ENCODE results near the gene NOVA2. TPM values are rescaled to one million over a fixed set of nuclear protein-coding genes. Genes with fewer than 3 reads are reported as not detected.
A peak's percentile ranks its signal among the peaks of the same experiment; 100 is the strongest.

The NOVA2 gene
- polyA plus RNA-seq, 3 donors: 4.1 to 5.4 (median 4.2) TPM

DNA sequence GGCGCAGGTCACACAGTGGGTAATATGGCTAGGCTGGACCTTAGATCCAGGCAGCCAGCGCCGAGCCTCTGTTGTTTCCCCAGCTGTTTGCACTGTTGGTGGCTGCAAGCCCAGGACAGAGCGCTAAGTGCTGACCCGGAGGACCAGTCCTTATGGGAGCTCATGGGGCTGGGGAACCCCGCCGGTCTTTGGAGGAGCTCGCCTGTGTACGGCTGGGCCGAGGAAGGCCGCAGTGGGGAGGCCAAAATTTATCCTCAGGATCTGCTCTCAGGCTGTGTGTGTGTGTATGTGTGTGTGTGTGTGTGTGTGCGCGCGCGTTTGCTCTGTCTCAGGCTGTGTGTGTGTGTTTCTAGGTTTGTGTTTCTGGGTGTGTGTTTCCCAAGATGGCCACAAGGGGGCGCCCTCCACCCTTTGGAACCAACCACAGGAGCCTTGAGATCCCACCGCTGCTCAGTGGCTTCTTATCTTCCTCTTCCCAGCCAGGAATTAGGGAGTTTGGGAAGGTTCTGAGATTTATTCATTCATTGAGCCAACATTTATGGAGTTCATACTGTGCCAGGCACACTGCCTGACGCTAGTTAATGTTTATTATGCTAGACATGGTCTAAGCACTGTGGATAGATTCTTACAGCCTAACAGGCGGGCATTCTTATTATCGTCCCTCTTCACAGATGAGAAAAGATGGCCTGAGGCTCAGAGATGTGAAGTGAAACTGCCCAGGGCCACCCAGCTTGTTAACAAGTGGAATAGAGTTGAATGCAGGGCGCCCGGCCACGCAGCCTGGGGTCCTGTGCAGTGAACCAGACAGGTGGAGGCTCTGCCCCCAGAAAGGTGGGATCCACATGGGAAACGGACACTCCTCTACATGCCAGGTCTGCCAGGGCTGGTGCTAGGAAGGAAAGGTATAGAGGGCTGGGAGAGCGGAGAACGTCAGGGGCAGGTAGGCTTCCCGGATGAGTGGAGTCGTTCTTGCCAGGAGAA, 36.2 kb upstream of the NOVA2 start:
- peak in 1 of 11 donors; percentile 50 for DNase-seq (ENCODE audit: extremely low read depth in 1 of 11, low read depth in 9 of 11, low spot score in 4 of 11)

- DNase-seq (ENCODE audit: extremely low read depth in 1 of 11, low read depth in 9 of 11, low spot score in 4 of 11): no peak
These were observed 32.7 kb upstream of the NOVA2 start for GRCh38 chr19:46006411-46006810.

DNA sequence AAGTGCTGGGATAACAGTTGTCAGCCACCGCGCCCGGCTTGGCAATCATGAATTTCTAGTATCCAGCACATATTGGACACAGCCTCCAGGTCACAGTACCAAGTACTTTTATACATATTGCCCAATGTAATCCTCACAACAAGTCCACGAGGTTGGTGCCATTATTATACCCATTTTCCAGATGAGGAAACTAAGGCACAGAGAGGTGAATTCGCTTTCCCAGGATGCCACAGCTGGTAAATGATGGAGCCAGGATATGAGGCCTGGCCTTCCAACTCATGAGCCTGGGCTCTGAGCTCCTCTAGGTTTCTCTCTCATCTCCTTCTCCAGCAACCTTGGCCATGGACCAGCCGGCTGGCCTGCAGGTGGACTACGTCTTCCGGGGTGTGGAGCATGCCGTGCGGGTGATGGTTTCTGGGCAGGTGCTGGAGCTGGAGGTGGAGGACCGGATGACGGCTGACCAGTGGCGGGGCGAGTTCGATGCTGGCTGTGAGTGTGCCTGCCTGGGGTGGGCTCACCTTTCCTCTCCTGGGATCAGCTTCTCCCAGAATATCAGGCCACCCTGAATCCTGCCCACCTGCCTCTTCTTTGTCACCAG, 29.1 kb upstream of the NOVA2 start:
- DNase-seq (ENCODE audit: extremely low read depth in 1 of 11, low read depth in 9 of 11, low spot score in 4 of 11): no peak

- DNase-seq (ENCODE audit: extremely low read depth in 1 of 11, low read depth in 9 of 11, low spot score in 4 of 11): no peak
These were observed 27.0 kb upstream of the NOVA2 start for GRCh38 chr19:46000491-46001246.

DNA sequence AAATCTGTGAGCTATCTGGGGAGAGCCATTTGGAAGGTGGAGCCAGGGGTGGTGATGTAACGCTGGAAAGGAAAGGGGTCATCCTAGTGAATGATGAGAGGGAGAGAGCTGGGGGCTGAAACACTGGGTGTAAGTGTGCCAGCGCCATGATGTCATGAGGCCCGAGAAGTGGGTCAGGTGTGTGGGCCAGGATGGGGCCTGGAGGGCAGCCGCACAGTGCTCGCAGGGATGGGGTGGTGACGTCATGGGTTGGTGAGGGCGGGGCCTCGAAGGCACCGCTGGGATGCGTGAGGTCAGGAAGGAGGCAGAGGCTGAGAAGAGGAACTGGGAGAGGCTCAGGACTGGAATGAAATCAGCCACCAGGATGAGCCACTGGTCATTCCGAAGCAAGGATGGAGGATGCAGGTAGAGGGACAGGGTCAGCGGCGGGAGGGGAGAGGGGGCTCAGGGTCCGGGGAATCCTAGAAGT, 26.0 kb upstream of the NOVA2 start:
- DNase-seq (ENCODE audit: extremely low read depth in 1 of 11, low read depth in 9 of 11, low spot score in 4 of 11): no peak

- DNase-seq (ENCODE audit: extremely low read depth in 1 of 11, low read depth in 9 of 11, low spot score in 4 of 11): no peak
These were observed 25.2 kb upstream of the NOVA2 start for GRCh38 chr19:45998834-45999233.

DNA sequence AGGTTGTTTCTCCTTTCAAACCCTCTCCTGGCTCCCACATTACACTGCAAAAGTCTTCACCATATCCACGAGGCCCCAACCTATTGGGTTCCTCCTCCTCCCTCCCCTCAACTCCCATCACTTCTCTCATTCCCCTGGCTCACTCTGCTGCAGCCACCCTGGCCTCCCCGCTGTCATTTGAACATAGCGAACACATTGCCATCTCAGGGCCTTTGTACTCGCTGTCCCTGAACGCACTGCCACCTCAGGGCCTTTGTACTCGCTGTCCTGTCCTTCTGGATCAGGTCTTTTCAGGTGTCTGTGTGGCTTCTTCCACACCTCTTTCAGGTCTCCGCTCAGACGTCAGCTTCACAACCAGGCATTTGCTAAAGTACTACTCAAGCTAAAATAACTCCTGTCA, 23.3 kb upstream of the NOVA2 start:
- DNase-seq (ENCODE audit: extremely low read depth in 1 of 11, low read depth in 9 of 11, low spot score in 4 of 11): no peak

DNA sequence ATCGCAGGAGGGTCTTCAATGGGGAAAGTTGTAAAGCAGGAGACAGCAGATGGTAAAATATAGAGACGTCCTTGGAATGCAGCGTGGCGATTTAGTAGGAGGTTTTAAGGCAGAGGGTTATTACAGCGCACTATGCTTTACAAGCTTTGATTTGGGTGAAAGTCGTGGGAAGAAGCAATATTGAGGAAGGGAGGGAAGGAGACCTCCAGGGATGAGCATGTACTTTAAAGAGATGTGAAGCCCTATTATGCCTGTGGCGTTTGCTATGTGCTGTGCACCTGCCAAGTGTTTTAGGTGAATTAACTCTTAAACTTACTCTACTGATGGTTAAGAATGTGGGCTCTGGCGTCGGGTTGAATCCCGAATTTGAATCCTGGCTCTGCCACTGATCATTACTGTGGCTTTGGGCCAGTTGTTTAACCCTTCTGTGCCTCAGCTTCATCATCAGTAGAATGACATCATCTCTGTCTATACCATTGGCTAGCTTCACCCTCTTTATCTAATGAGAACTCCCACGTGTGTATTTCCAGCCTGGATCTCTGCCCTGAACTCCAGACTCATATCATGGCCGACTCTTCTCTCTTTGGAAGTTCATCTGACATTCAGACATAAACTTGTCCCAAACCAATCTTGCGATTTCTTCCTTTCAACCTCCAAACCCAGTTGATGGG, 22.2 kb upstream of the NOVA2 start:
- no peak for DNase-seq (ENCODE audit: extremely low read depth in 1 of 11, low read depth in 9 of 11, low spot score in 4 of 11)

GRCh38 chr19:45994998-45995714, 21.5 kb upstream of the NOVA2 start, which contains the start of gene CCDC61:
CCDC61 (plus strand) TSS chr19:45995467; CDS start chr19:46003019, 7,552 bp downstream.
- peak; percentile 98 to 100 (median 99) for DNase-seq (ENCODE audit: extremely low read depth in 1 of 11, low read depth in 9 of 11, low spot score in 4 of 11)

- no peak for DNase-seq (ENCODE audit: extremely low read depth in 1 of 11, low read depth in 9 of 11, low spot score in 4 of 11)
These were observed 20.9 kb upstream of the NOVA2 start for GRCh38 chr19:45994456-45994997.

DNA sequence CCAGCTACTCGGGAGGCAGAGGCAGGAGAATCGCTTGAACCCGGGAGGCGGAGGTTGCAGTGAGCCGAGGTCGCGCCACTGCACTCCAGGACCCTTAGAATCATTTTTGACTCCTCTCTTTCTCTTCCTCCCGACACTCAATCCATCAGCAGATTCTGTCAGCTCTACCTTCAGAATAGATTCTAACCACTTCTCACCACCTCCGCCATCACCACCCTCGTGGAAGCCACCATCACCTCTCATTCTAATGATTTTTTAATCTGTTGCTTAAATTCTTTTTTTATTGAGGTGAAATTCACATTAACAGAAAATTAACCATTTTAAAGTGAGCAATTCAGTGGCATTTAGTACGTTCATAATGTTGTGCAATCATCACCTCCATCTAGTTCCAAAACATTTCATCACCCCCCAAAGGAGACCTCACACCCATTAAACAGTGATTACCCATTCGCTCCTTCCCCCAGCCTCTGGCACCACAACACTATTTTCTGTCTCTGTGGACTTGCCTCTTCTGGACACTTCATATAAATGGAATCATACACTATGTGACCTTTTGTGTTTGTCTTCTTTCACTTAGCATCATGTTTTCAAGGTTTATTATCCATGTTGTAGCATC, 16.6 kb upstream of the NOVA2 start:
- DNase-seq (ENCODE audit: extremely low read depth in 1 of 11, low read depth in 9 of 11, low spot score in 4 of 11): no peak

DNA sequence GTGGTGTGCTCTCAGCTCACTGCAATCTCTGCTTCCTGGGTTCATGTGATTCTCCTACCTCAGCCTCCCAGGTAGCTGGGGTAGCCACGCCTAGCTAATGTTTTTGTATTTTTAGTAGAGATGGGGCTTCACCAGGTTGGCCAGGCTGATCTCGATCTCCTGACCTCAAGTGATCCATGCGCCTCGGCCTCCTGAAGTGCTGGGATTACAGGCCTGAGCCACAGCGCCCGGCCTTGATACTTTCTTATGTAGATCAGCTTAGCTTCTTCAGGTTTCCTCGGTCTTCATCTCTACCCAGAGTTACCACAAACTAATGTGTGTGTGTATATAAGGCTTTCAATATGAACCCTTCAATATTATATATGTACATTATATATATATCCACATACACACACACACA, 11.7 kb upstream of the NOVA2 start:
- DNase-seq (ENCODE audit: extremely low read depth in 1 of 11, low read depth in 9 of 11, low spot score in 4 of 11): no peak

GRCh38 chr19:45981350-45981749, 7.7 kb upstream of the NOVA2 start:
- no peak for DNase-seq (ENCODE audit: extremely low read depth in 1 of 11, low read depth in 9 of 11, low spot score in 4 of 11)

- no peak for DNase-seq (ENCODE audit: extremely low read depth in 1 of 11, low read depth in 9 of 11, low spot score in 4 of 11)
These were observed 4.5 kb upstream of the NOVA2 start for GRCh38 chr19:45978156-45978555.

DNA sequence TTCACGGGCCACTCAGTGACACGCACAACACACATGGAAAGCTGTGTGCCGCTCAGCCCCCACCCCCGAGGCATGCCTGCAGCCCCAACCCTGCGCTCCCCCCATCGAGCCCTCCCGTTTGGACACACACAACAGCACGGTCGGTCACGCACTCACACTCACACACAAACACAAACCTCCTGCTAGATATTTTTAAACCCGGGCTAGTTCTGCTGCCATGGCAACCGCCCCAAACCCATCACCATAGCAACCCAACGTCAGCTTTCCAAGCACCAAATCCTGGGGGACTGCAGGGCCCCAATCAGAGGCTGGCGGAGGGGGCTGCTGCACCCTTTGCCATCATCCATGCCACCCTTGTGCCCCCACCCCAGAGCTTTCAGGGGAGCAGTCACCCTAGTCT, 2.5 kb upstream of the NOVA2 start:
- no peak for DNase-seq (ENCODE audit: extremely low read depth in 1 of 11, low read depth in 9 of 11, low spot score in 4 of 11)

- DNase-seq (ENCODE audit: extremely low read depth in 1 of 11, low read depth in 9 of 11, low spot score in 4 of 11): no peak
These were observed 1.8 kb upstream of the NOVA2 start for GRCh38 chr19:45975306-45976070.

DNA sequence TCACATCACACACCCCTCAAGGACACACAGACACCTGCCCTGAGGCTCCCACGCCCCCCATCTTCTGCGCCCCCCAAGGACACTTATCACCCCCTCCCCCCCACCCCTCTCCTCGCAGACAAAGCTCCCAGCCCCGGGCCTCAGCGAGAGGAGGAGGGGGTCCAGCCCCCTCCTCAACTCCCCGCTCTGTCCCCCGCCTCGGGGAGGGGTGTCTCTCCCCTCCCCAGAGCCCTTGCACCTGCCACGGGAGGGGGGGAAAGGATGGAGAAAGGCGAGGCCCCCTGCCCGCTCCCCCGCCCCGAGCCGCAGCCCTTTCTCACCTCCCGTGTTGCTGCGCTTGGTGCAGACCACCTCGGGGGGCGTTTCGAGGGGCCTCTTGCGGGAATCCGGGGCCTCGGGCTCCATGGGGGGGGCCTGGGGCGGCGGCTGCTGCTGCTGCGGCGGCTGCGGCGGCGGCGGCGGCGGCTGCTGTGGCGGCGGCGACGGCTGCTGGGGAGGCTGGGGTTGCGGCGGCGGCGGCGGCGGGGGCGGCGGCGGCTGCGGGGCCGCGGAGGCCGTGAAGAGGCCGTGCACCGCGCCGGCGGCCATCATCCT, 621 bp downstream of the NOVA2 start:
- DNase-seq (ENCODE audit: extremely low read depth in 1 of 11, low read depth in 9 of 11, low spot score in 4 of 11): no peak

Data from renal cortex interstitium (tissue), 11 donors.